BE2C (cell line): ENCODE measurements around the gene PWP2.

Experiments used
- DNase-seq: peaks from one replicate; pipeline ENCODE4 v3.0.0-alpha.2; 2020
- H3K27me3 ChIP-seq: fragments of 250-450 bp; sonication (Bioruptor Pico); 2 replicates; pipeline ENCODE4 v1.5.1; 2020; ENCODE audit warnings: mild to moderate bottlenecking
- H3K36me3 ChIP-seq: fragments of 250-450 bp; sonication (Bioruptor Pico); 2 replicates; pipeline ENCODE4 v1.5.1; 2020; ENCODE audit warnings: mild to moderate bottlenecking
- H3K4me1 ChIP-seq: fragments of 250-450 bp; sonication (Bioruptor Pico); 2 replicates; pipeline ENCODE4 v1.5.1; 2020
- H3K4me3 ChIP-seq: 2 replicates; pipeline ENCODE4 v1.5.1; 2011; ENCODE audit warnings: low read depth, low read length
- H3K9me3 ChIP-seq: fragments of 250-450 bp; sonication (Bioruptor Pico); 2 replicates; pipeline ENCODE4 v1.5.1; 2020
- CTCF ChIP-seq: IDR thresholded peaks from 2 replicates; pipeline ENCODE4 v1.5.1; 2012; ENCODE audit warnings: mild to moderate bottlenecking, low read depth, low read length

PWP2 gene

GRCh38 chr21:44063151-44063912, 43.9 kb upstream of the PWP2 start:
- TF ChIP-seq CTCF, result no peak
- no peak for DNase-seq
- H3K9me3 ChIP-seq, result no peaks in the 10 kb centered on the region
- H3K27me3 ChIP-seq, result no peaks in the 10 kb centered on the region
- peaks cover 37% of the 10 kb centered on the region for H3K36me3 ChIP-seq
- H3K4me3 ChIP-seq, result no peak overlapping the region
- no peaks in the 10 kb centered on the region for H3K4me1 ChIP-seq

- H3K36me3 ChIP-seq, result peaks cover 29% of the 10 kb centered on the region
- H3K4me1 ChIP-seq, result no peaks in the 10 kb centered on the region
- no peak for DNase-seq
- no peak overlapping the region for H3K4me3 ChIP-seq
- H3K27me3 ChIP-seq, result no peaks in the 10 kb centered on the region
- TF ChIP-seq CTCF, result no peak
- no peaks in the 10 kb centered on the region for H3K9me3 ChIP-seq
These were observed 42.3 kb upstream of the PWP2 start for GRCh38 chr21:44064852-44065403.

GRCh38 chr21:44065428-44065827, 41.8 kb upstream of the PWP2 start:
- Histone ChIP-seq H3K27me3 (no peaks in the 10 kb centered on the region), H3K36me3 (peaks cover 27% of the 10 kb centered on the region), H3K4me1 (no peaks in the 10 kb centered on the region), H3K4me3 (no peak overlapping the region), H3K9me3 (no peaks in the 10 kb centered on the region)
- no peak for TF ChIP-seq CTCF
- no peak for DNase-seq

GRCh38 chr21:44066116-44066515, 41.1 kb upstream of the PWP2 start:
- no peak for DNase-seq
- Histone ChIP-seq H3K36me3 (peaks cover 25% of the 10 kb centered on the region), H3K27me3 (no peaks in the 10 kb centered on the region), H3K4me1 (no peaks in the 10 kb centered on the region), H3K9me3 (no peaks in the 10 kb centered on the region), H3K4me3 (no peak overlapping the region)
- no peak for TF ChIP-seq CTCF

- TF ChIP-seq CTCF, result no peak
- Histone ChIP-seq H3K4me1 (no peaks in the 10 kb centered on the region), H3K36me3 (peaks cover 20% of the 10 kb centered on the region), H3K9me3 (no peaks in the 10 kb centered on the region), H3K4me3 (no peak overlapping the region), H3K27me3 (no peaks in the 10 kb centered on the region)
- DNase-seq, result no peak
These were observed 40.0 kb upstream of the PWP2 start for GRCh38 chr21:44067011-44067839.

- no peak for TF ChIP-seq CTCF
- Histone ChIP-seq H3K36me3 (peaks cover 22% of the 10 kb centered on the region), H3K27me3 (no peaks in the 10 kb centered on the region), H3K4me3 (no peak overlapping the region), H3K9me3 (no peaks in the 10 kb centered on the region), H3K4me1 (no peaks in the 10 kb centered on the region)
- no peak for DNase-seq
These were observed 36.8 kb upstream of the PWP2 start for GRCh38 chr21:44070391-44070790.
